SKM-1 (cell line): ENCODE data around the gene CLEC12A.

ENCODE experiments used
- DNase-seq: peaks from one replicate; lab custom pipeline; 2025; ENCODE audit not compliant: unreplicated experiment; lab: John Stamatoyannopoulos, UW

The CLEC12A gene

GRCh38 chr12:10031771-10032175 is 60.6 kb downstream of the CLEC12A start:
- DNase-seq = no peak

- no peak for DNase-seq
Observed at GRCh38 chr12:10033783-10034545, 62.8 kb downstream of the CLEC12A start.
